HL-60/S4 (cell line): ENCODE data around the gene WTIP.
"Not testable (repeated sequence)": the region's sequence is repeated elsewhere in the genome, so short reads cannot be mapped to it uniquely, and the experiment has no call there.

ENCODE experiments used
- in situ Hi-C: fragments of 300-500 bp; cut with MboI; formaldehyde crosslinking; loops from 2 replicates; pipeline ENCODE4 v1.14.3; 2022; ENCODE audit warnings: low sequenced_read_pairs

The WTIP gene

GRCh38 chr19:34478496-34478895 lies 3.1 kb upstream of the WTIP start:
- in situ Hi-C loops = not testable (repeated sequence)

- in situ Hi-C loops = no loop called here
Observed at GRCh38 chr19:34479396-34479795, 2.2 kb upstream of the WTIP start.

DNA sequence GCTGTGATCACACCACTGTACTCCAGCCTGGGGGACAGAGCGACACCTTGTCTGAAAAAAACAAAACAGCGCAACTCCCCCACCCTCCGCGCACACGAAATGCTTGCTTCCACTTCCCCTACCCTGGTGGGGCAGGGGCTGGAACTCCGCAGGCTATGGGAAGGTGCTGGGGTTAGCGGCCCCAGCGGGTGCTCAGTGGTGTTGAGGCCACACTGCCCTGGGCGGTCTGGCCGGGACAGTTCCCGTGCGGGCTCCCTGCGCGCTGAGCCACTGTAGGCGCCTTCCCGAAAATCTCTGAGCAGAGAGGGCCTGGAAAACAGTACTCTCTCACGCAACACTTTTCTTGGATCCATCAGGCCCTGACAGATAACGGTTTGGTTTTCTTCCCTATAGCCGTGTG lies 1.1 kb upstream of the WTIP start:
- in situ Hi-C loops = no loop called here

- in situ Hi-C loops = no loop called here
Observed at GRCh38 chr19:34481861-34482379, 362 bp downstream of the WTIP start.

DNA sequence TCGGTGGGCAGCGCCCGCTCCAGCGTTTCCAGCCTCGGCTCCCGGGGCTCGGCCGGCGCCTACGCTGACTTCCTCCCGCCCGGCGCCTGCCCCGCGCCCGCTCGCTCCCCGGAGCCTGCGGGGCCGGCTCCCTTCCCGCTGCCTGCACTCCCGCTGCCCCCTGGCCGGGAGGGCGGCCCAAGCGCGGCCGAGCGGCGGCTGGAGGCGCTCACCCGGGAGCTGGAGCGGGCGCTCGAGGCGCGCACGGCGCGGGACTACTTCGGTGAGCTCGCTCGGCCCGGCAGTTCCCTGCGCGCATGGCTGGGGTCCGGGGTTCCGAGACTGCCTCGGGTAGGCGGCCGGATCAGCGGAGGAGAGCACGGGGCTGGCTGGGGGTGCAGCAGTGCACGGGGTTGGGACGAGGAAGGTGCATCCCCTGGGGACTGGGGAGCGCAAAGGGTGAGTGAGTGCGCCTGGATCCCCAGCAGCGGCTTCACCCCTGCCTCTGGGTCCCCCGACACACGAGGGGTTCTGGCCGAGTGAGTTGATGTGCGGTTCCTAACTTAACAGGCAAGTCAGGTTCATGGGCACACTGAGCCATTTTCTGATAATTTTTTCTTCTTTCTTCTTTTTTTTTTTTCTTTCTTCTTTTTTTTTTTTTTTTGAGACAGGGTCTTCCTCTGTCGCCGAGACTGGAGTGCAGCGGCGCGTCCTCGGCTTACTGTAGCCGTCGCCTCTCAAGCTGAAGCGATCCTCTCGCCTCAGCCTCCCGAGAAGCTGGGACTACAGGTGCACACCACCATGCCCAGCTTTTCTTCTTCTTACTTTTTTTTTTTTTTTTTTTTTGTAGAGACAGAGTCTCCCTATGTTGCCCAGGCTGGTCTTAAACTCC lies 1.1 kb downstream of the WTIP start:
- in situ Hi-C loops = no loop called here

DNA sequence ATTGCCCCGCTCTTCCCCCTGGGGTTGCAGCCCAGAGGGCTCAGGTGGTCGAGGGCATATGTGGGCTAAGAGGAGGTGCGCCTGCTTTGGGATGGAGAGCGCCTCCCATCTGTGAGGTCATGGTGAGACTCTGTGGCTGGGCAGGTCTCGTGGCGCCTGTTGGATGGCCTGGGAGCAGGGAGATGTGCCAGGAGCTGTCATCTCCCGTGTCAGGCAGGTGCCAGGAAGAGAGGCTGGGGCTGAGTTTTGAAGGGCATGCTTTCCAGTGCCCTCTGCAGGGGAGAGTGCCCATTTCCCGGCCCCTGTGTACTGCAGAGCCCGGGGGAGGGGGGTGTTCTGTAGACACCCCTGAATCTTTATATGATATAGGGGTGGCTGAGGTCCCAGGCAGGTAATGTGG lies 2.8 kb downstream of the WTIP start:
- in situ Hi-C loops = no loop called here

DNA sequence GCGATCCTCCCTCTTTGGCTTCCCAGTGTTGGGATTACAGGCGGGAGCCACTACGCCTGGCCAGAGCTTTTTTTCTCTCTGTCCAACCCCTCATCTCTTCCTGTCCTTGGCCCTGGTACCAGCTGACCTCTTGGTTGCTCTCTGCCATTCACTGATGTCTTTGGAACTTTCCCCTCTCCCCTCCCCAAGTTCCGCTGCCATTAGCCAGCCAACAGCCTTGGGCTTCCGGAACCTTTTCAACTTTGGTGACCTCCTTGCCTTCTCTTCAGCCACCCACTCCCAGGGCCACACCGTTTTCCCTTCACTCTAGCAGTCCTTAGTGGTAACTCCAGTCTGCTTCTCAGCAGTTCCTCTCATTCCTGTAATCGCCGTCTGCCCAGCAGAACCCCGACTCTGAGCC lies 4.3 kb downstream of the WTIP start:
- in situ Hi-C loops = no loop called here

DNA sequence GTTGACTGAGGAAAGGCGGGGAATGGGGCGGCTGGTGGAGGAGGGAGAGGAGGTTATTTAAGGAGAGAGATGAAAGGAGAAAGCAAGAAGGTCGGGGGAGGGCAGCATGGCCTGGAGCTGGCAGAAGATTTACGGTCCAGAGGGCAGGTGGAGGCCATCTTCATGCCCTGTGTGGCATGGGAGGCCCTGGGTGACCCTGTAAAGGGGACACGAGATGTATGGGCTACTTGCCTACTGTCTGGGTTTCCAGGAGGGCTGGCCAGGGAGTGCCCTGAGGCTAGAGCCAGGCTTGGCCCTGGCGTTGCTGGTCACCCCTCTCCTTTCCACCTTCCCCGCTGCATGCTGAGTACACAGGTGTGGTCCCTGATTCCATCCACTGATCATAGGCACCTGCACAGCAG lies 6.1 kb downstream of the WTIP start:
- in situ Hi-C loops = no loop called here

- in situ Hi-C loops = no loop called here
Observed at GRCh38 chr19:34489175-34489574, 7.6 kb downstream of the WTIP start.

GRCh38 chr19:34490141-34490766 lies 8.7 kb downstream of the WTIP start:
- in situ Hi-C loops = loop anchor here (10.0 kb wide), 1 partner anchor 225 kb away; no protein-coding TSS in a partner anchor

- in situ Hi-C loops = loop anchor here (10.0 kb wide), 1 partner anchor 222 kb away; no protein-coding TSS in a partner anchor
Observed at GRCh38 chr19:34493038-34493648, 11.6 kb downstream of the WTIP start.

- in situ Hi-C loops = loop anchor here (10.0 kb wide), 1 partner anchor 221 kb away; no protein-coding TSS in a partner anchor
Observed at GRCh38 chr19:34493649-34494044, 12.1 kb downstream of the WTIP start.

DNA sequence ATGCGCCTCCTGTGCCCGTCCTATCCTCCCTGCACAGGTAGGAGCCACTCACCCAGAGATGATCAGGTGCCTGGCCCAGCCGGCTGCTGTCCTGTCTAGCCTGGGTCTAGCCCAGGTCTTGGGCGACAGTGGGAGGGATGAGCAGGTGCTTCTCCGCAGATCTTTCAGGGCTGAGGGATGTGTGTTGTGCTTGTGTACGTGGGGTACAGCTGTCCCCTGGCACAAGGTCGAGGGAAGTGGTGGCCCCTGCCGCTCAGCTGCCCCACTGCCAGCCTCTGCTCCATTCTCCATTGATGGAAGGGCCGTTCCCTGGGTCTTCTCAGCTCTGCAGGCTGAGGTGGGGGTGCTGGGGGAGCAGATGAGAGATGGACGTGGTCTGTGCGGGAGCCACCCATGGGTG lies 13.0 kb downstream of the WTIP start:
- in situ Hi-C loops = loop anchor here (10.0 kb wide), 1 partner anchor 220 kb away; no protein-coding TSS in a partner anchor

GRCh38 chr19:34495416-34495815 lies 13.9 kb downstream of the WTIP start:
- in situ Hi-C loops = loop anchor here (10.0 kb wide), 1 partner anchor 219 kb away; no protein-coding TSS in a partner anchor

GRCh38 chr19:34497112-34497805 lies 15.7 kb downstream of the WTIP start:
- in situ Hi-C loops = loop anchor here (10.0 kb wide), 1 partner anchor 218 kb away; no protein-coding TSS in a partner anchor

GRCh38 chr19:34499155-34499834 lies 17.7 kb downstream of the WTIP start:
- in situ Hi-C loops = loop anchor here (10.0 kb wide), 1 partner anchor 216 kb away; no protein-coding TSS in a partner anchor

DNA sequence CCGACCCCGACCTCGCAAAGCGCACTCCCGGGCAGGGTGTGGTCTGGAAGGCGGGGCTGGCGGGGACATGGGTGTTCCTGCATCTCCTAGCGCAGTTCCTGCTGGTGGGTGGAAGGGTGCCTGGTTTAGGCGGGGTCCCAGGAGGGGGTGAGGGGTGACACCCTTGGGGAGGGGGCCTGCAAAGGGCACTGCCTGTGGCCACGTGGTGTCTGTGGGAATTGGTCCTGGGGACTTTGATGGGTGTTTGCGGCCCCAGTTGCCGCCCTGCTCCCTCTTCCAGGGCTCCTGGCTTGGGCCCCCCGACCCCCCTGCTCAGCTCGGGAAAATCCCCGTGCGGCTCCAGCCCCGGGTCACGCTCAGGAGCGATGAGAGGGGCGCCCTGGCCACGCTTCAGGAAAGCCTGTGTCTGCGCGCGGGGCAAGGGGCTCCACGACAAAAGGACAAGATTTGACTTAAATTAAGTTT lies 19.1 kb downstream of the WTIP start:
- in situ Hi-C loops = no loop called here

DNA sequence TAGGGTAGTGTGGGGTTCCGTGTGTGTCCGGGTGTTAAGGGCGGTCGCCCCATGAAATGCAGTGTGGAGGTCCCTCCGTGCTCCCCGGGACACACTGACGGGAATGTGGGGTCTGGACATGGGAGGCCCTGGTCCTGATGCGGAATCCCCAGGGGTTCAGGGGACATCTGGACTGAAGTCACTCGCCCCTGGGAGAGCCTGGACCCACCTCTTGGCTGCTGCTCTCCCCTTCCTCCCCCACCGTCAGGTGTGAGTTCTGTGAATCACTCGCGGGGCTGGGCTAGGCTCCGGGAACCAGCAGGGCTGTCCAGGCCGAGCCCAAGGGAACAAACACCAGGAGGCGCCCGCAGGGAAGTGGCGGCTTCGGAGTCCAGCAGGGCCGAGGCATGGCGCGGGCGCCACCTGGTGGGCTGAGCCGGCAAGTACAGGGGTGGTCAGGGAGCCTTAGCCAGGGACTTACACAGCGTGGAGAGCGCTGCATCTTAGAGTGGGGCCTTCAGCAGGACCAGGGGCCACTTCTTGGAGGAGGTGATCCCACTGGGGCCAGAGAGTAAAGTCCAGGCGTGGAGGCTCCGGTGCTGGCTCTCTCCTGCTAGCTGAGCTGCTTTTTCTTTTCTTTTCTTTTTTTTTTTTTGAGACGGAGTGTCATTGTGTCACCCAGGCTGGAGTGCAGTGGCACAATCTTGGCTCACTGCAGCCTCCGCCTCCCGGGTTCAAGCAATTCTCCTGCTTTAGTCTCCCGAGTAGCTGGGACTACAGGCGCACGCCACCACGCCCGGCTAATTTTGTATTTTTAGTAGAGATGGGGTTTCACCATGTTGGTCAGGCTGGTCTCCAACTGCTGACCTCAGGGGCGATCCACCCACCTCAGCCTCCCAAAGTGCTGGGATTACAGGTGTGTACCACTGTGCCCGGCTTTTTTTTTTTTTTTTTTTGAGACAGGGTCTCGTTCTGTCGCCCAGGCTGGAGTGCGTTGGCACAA lies 20.1 kb downstream of the WTIP start:
- in situ Hi-C loops = no loop called here
